Measurements from ENCODE around the gene FAF1.

GRCh38 chr1:50985094-50985493, 25.0 kb upstream of the FAF1 start:
- no peak for TF ChIP-seq CTCF (IDR thresholded peaks at IDR 0.05)
- no peak for TF ChIP-seq EP300 (IDR thresholded peaks at IDR 0.05)

All from tibial nerve (tissue), 4 donors.